ENCODE measurements around the gene NBEA. TPM values are rescaled to one million over a fixed set of nuclear protein-coding genes. Genes with fewer than 3 reads are reported as not detected.

The NBEA gene
- total RNA-seq (2022; extraction: Qiagen RNA extraction; ENCODE audit: low read depth), result 1.7 to 2.8 TPM (median 2.0 TPM) in 5 replicates

DNA sequence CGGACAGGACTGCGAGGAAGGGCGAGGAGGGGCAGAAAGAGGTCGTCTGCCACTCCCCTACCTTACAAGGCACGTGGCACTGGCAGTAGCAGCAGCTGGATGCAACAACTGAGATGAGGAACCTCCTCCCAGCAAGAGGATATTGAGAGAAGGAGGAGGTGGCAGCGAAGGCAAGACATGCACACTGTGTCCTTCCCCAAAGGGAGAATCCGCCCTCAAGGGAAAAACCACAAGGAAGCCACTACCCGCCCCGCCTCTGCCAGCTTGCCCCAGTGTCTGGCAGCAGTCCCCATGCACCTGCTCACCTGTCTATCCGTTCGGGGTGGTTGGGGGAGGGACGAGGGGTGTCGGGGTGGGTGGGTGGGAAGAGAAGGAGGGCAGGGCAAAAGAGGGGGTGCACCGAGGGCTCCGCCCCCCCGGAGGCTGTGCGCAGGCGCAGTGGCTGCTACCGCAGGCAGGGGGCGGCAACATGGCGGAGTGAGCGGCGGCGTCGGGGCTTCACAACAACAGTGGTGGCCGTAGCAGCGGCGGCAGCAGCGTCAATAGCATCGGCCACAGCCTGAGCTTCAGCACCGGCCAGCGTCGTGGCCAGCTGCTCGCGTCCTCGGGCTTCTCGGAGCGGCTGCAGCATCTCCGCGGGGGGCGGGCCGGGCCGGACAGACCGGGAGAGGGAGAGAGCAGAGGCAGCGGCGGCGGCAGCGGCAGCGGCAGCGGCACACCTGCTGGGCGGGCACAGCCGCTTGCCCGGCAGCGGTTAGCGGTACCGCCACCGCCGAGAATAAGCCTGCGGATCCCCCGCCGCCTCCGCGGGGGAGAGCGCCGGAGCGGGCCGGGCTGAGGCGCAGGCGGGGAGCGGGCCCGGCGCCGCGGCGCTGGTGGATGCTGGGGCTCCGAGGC is at the start of gene NBEA:
NBEA (plus strand) TSS at position 436 of the 897 bp plus-strand sequence. CDS start 551 bp downstream, outside the sequence.

DNA sequence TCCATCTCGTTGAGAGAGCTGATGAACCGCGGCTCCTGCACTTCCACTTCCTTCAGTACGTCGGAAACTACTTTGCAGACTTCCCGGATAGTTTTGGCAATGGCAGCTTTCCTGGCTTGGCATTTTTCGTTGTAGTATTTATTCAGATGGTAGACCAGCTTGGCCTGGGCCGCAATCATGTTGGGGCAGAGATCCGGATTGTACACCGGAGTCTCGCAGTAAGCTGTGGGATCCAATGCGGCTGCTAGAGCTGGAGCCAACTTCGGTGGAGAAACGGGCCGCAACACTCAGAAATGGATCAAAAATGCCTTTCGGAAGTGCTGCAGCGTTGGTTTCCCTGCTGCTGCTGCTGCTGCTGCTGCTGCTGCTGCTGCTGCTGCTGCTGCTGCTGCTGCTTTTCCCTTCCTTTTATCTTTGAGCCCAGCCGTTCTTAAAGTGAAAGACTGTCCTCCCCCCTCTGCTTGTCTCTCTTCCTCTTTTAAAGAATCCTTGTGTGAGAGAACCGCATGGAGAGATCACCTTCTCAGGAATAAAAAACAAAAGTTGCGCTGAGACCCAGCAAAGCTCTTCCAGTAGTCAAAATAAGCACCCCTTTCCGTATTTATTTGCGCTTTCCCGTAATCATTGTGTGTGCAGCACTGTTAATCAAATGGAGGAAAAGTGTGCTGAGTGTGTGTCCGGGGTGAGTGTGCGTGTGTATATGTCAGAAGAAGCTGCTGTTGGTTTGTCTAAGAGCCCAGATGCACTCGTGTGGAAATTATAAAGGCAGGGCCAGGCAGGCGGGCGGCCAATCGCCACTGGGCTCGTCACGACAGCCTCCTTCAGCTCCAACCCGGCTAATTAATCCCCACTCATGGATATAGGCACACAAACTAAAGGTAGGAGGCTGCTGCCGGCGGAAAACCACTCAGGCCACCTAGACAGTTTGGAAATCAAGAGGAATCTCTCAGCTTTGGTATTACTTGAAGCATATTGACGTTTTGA is 534.2 kb downstream of the NBEA start, which contains the start of gene MAB21L1:
MAB21L1 (minus strand) TSS at position 730 of the 984 bp plus-strand sequence; CDS start at position 179, 551 bp downstream.

